Ishikawa (cell line): ENCODE results near the gene CD19.

Source experiments
- CEBPB ChIP-seq: IDR thresholded peaks from 2 replicates; pipeline ENCODE4 v1.6.1; 2012
- CREB1 ChIP-seq: IDR thresholded peaks from 2 replicates; pipeline ENCODE4 v1.6.1; 2012; ENCODE audit warnings: low read depth
- EGR1 ChIP-seq: IDR thresholded peaks from 2 replicates; pipeline ENCODE4 v1.6.1; 2012
- EP300 ChIP-seq: IDR thresholded peaks from 2 replicates; pipeline ENCODE4 v1.6.1; 2012; ENCODE audit warnings: borderline replicate concordance
- FOXM1 ChIP-seq: IDR thresholded peaks from 2 replicates; pipeline ENCODE4 v1.6.1; 2012; ENCODE audit warnings: low read depth, borderline replicate concordance
- NFIC ChIP-seq: IDR thresholded peaks from 2 replicates; pipeline ENCODE4 v1.6.1; 2012
- RAD21 ChIP-seq: IDR thresholded peaks from 2 replicates; pipeline ENCODE4 v1.6.1; 2012; ENCODE audit warnings: low read depth
- TAF1 ChIP-seq: IDR thresholded peaks from 2 replicates; pipeline ENCODE4 v1.6.1; 2012; ENCODE audit warnings: low read depth, mild to moderate bottlenecking
- TCF12 ChIP-seq: IDR thresholded peaks from 2 replicates; pipeline ENCODE4 v1.6.1; 2012; ENCODE audit warnings: low read depth
- TEAD4 ChIP-seq: IDR thresholded peaks from 2 replicates; pipeline ENCODE4 v1.6.1; 2012
- YY1 ChIP-seq: IDR thresholded peaks from 2 replicates; pipeline ENCODE4 v1.6.1; 2012; ENCODE audit warnings: low read depth
- ZBTB7A ChIP-seq: IDR thresholded peaks from 2 replicates; pipeline ENCODE4 v1.6.1; 2012; ENCODE audit warnings: low read depth
- TF ChIP-seq, protein P1 (sequence below): IDR thresholded peaks from 2 replicates; pipeline ENCODE4 v1.6.1; 2012
- TF ChIP-seq, protein P2 (sequence below): IDR thresholded peaks from 2 replicates; pipeline ENCODE4 v1.6.1; 2012; ENCODE audit warnings: low read depth, mild to moderate bottlenecking
- TF ChIP-seq, protein P3 (sequence below): IDR thresholded peaks from 2 replicates; pipeline ENCODE4 v1.6.1; 2012

CD19 gene

DNA sequence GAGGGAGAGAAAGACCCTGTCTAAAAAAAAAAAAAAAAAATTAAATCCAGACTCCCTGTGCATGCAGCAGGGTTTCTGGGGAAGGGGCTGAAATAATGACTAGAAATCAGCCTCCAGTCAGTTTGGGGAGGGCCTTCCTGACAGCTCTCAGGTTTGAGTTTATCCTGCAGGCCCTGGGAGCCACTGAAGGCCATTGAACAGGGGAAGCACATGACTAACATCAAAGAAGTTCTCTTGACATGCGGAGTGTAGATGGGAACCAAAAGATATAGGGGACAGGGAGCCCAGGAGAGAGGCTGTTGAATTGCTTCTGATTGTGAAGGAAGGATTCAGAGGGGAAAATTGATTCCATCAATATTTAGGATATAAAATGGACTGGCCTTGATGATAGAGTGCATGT is 4.0 kb upstream of the CD19 start:
- no peak for TF ChIP-seq TEAD4
- no peak for TF ChIP-seq NFIC
- no peak for TF ChIP-seq YY1
- TF ChIP-seq TAF1 = no peak
- no peak for TF ChIP-seq TCF12
- TF ChIP-seq EP300 = no peak
- no peak for TF ChIP-seq FOXM1
- no peak for TF ChIP-seq ZBTB7A
- TF ChIP-seq, protein P1, sequence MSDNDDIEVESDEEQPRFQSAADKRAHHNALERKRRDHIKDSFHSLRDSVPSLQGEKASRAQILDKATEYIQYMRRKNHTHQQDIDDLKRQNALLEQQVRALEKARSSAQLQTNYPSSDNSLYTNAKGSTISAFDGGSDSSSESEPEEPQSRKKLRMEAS = no peak
- TF ChIP-seq RAD21 = no peak
- TF ChIP-seq CEBPB = no peak
- TF ChIP-seq, protein P2, sequence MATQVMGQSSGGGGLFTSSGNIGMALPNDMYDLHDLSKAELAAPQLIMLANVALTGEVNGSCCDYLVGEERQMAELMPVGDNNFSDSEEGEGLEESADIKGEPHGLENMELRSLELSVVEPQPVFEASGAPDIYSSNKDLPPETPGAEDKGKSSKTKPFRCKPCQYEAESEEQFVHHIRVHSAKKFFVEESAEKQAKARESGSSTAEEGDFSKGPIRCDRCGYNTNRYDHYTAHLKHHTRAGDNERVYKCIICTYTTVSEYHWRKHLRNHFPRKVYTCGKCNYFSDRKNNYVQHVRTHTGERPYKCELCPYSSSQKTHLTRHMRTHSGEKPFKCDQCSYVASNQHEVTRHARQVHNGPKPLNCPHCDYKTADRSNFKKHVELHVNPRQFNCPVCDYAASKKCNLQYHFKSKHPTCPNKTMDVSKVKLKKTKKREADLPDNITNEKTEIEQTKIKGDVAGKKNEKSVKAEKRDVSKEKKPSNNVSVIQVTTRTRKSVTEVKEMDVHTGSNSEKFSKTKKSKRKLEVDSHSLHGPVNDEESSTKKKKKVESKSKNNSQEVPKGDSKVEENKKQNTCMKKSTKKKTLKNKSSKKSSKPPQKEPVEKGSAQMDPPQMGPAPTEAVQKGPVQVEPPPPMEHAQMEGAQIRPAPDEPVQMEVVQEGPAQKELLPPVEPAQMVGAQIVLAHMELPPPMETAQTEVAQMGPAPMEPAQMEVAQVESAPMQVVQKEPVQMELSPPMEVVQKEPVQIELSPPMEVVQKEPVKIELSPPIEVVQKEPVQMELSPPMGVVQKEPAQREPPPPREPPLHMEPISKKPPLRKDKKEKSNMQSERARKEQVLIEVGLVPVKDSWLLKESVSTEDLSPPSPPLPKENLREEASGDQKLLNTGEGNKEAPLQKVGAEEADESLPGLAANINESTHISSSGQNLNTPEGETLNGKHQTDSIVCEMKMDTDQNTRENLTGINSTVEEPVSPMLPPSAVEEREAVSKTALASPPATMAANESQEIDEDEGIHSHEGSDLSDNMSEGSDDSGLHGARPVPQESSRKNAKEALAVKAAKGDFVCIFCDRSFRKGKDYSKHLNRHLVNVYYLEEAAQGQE = no peak
- TF ChIP-seq, protein P3, sequence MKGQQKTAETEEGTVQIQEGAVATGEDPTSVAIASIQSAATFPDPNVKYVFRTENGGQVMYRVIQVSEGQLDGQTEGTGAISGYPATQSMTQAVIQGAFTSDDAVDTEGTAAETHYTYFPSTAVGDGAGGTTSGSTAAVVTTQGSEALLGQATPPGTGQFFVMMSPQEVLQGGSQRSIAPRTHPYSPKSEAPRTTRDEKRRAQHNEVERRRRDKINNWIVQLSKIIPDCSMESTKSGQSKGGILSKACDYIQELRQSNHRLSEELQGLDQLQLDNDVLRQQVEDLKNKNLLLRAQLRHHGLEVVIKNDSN = no peak
- no peak for TF ChIP-seq EGR1

DNA sequence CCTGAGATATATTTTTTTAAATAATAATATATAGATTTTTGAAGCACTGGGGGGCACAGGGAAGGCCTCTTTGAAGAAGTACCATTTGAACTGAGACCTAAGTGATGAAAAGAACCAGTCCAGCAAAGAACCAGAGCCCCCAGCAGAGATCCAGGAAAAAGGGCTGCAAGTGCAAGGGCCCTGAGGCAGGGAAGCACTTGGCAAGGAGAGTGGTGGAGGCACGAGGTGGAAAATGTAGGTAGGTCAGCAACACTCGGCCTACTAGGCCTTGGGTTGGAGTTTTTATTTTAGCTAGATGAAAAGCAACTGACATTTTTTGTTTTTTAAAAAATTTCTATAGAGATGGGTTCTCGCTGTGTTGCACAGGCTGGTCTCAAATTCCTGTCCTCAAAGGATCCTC is 1.6 kb upstream of the CD19 start:
- TF ChIP-seq TEAD4 (no peak), EP300 (no peak), NFIC (no peak), RAD21 (no peak), YY1 (no peak), CREB1 (no peak), EGR1 (no peak), FOXM1 (no peak), CEBPB (no peak), ZBTB7A (no peak), TCF12 (no peak)
- TF ChIP-seq, protein P2 = no peak
- TF ChIP-seq, protein P3 = no peak
- TF ChIP-seq, protein P1 = no peak

DNA sequence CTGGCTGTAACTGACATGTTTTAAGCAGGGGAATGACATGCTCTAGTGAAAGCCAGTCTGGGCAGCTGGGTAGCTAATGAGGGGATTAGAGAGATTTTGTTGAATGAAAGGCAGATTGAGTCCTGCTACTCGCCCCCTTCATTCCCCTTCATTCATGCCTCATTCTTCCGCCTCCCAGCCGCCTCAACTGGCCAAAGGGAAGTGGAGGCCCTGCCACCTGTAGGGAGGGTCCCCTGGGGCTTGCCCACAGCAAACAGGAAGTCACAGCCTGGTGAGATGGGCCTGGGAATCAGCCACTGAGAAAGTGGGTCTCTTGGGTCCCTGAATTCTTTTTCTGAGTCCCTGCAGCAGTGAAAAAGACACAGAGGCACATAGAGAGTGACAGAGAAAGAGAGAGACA is 1.1 kb upstream of the CD19 start:
- TF ChIP-seq CEBPB (no peak), CREB1 (no peak), FOXM1 (no peak), YY1 (no peak), ZBTB7A (no peak), NFIC (no peak), RAD21 (no peak), EGR1 (no peak), TEAD4 (no peak), EP300 (no peak), TAF1 (no peak)
- TF ChIP-seq, protein P2 = no peak
- TF ChIP-seq, protein P1 = no peak

DNA sequence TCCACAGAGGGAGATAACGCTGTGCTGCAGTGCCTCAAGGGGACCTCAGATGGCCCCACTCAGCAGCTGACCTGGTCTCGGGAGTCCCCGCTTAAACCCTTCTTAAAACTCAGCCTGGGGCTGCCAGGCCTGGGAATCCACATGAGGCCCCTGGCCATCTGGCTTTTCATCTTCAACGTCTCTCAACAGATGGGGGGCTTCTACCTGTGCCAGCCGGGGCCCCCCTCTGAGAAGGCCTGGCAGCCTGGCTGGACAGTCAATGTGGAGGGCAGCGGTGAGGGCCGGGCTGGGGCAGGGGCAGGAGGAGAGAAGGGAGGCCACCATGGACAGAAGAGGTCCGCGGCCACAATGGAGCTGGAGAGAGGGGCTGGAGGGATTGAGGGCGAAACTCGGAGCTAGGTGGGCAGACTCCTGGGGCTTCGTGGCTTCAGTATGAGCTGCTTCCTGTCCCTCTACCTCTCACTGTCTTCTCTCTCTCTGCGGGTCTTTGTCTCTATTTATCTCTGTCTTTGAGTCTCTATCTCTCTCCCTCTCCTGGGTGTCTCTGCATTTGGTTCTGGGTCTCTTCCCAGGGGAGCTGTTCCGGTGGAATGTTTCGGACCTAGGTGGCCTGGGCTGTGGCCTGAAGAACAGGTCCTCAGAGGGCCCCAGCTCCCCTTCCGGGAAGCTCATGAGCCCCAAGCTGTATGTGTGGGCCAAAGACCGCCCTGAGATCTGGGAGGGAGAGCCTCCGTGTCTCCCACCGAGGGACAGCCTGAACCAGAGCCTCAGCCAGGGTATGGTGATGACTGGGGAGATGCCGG is 769 bp downstream of the CD19 start:
- no peak for TF ChIP-seq ZBTB7A
- no peak for TF ChIP-seq RAD21
- no peak for TF ChIP-seq TCF12
- TF ChIP-seq NFIC = no peak
- TF ChIP-seq TEAD4 = no peak
- TF ChIP-seq, protein P2 = no peak
- no peak for TF ChIP-seq FOXM1
- TF ChIP-seq YY1 = no peak
- TF ChIP-seq, protein P1 = no peak
- TF ChIP-seq EP300 = no peak
- TF ChIP-seq CEBPB = no peak
- no peak for TF ChIP-seq EGR1
- TF ChIP-seq TAF1 = no peak
- TF ChIP-seq, protein P3 = no peak
- no peak for TF ChIP-seq CREB1
